HCT116 (cell line): ENCODE results near the gene SLC6A3. TPM values are rescaled to one million over a fixed set of nuclear protein-coding genes. Genes with fewer than 3 reads are reported as not detected.

ENCODE experiments used
- ATAC-seq: fragments of 200-7000 bp; cut with Tn5 transposase; 2 replicates; pipeline ENCODE4 v1.9.1; 2020; ENCODE audit warnings: mild to moderate bottlenecking, moderate library complexity
- BruUV-seq: library from RNA; stranded (reverse); fragments of 400-500 nt; replicated peaks from 2 replicates; lab custom pipeline; 2021; lab: Mats Ljungman, UMichigan
- CTCF ChIA-PET: fragments of 300-600 bp; sonication (Branson Sonifier 250); formaldehyde crosslinking; loops from one replicate; lab custom pipeline; 2021; ENCODE audit warnings: antibody characterized with exemption; lab: Charles Lee
- POLR2A ChIA-PET: fragments of 300-600, 350-600 bp; sonication (Branson Sonifier 250); formaldehyde crosslinking; loops from one replicate; lab custom pipeline; 2021; ENCODE audit warnings: antibody characterized with exemption; lab: Charles Lee
- RAD21 ChIA-PET, 2 experiments: fragments of 300-600 bp; sonication (Branson Sonifier 250); formaldehyde crosslinking; loops; one replicate each; lab custom pipeline; 2023; ENCODE audit warnings: low total read pairs in 2 of 2; ENCODE audit not compliant: uncharacterized antibody in 2 of 2, unreplicated experiment in 2 of 2, low non-redundant PET in 1 of 2; lab: Charles Lee
- DNase-seq: peaks from one replicate; pipeline ENCODE4 v3.0.0-alpha.2; 2010; ENCODE audit warnings: low read depth, low spot score
- H2AFZ ChIP-seq: fragments of 200-600 bp; shearing (Covaris generic), sonication (generic); 2 replicates; pipeline ENCODE4 v1.6.1; 2017; ENCODE audit warnings: low read depth, mixed run types, mixed read lengths, antibody characterized with exemption, low read length; ENCODE audit not compliant: poor library complexity, severe bottlenecking
- H3K27ac ChIP-seq: 2 replicates; pipeline ENCODE4 v1.5.1; 2012; ENCODE audit warnings: low read depth, low read length
- H3K27me3 ChIP-seq: fragments of 200-600 bp; sonication (generic); 2 replicates; pipeline ENCODE4 v1.6.1; 2016; ENCODE audit warnings: mixed run types, low read length, mixed read lengths; ENCODE audit not compliant: insufficient read depth
- H3K36me3 ChIP-seq, 2 experiments: fragments of 200-500 bp in 1 of 2; fragments of 200-600 bp in 1 of 2; sonication (Bioruptor generic) in 1 of 2; sonication (generic) in 1 of 2; 2 replicates each; pipeline versions ENCODE4 v1.5.1 to v1.6.1; 2014 to 2016; ENCODE audit warnings: low read length in 2 of 2, inconsistent platforms in 1 of 2, mixed read lengths in 1 of 2, mixed run types in 1 of 2; ENCODE audit not compliant: insufficient read depth in 2 of 2, control insufficient read depth in 1 of 2
- H3K4me1 ChIP-seq, 2 experiments: fragments of 200-600 bp in 1 of 2; sonication (generic) in 1 of 2; 2 replicates each; pipeline versions ENCODE4 v1.5.1 to v1.6.1; 2012 to 2017; ENCODE audit warnings: low read length in 2 of 2, inconsistent platforms in 1 of 2, mild to moderate bottlenecking in 1 of 2, mixed read lengths in 1 of 2, mixed run types in 1 of 2, moderate library complexity in 1 of 2; ENCODE audit not compliant: insufficient read depth in 2 of 2, control insufficient read depth in 1 of 2
- H3K4me2 ChIP-seq: fragments of 200-600 bp; sonication (generic); 2 replicates; pipeline ENCODE4 v1.6.1; 2017; ENCODE audit warnings: mixed run types, low read length, mixed read lengths
- H3K4me3 ChIP-seq, 2 experiments: fragments of 200-600 bp in 1 of 2; sonication (generic) in 1 of 2; replicated peaks in 1 of 2; 2 replicates each; pipeline ENCODE4 v1.5.1; 2011 to 2016; ENCODE audit warnings: low read length in 2 of 2, control low read depth in 1 of 2, low read depth in 1 of 2, mild to moderate bottlenecking in 1 of 2, mixed read lengths in 1 of 2, mixed run types in 1 of 2
- H3K79me2 ChIP-seq: fragments of 200-600 bp; sonication (generic); 2 replicates; pipeline ENCODE4 v1.6.1; 2017; ENCODE audit warnings: mild to moderate bottlenecking, mixed run types, low read length, moderate library complexity, mixed read lengths; ENCODE audit not compliant: insufficient read depth
- H3K9ac ChIP-seq: fragments of 200-600 bp; sonication (generic); 2 replicates; pipeline ENCODE4 v1.6.1; 2016; ENCODE audit warnings: low read length, mixed read lengths
- H3K9me2 ChIP-seq: fragments of 200-600 bp; sonication (generic), shearing (Covaris generic); 2 replicates; pipeline ENCODE4 v1.6.1; 2017; ENCODE audit warnings: mixed run types, mild to moderate bottlenecking, moderate library complexity; ENCODE audit not compliant: insufficient read depth
- H3K9me3 ChIP-seq, 2 experiments: fragments of 200-500 bp in 1 of 2; fragments of 200-600 bp in 1 of 2; sonication (Bioruptor generic) in 1 of 2; sonication (generic) in 1 of 2; 2 replicates each; pipeline ENCODE4 v1.6.1; 2014 to 2017; ENCODE audit warnings: low read length in 2 of 2, mixed read lengths in 2 of 2, inconsistent platforms in 1 of 2, low read depth in 1 of 2, mild to moderate bottlenecking in 1 of 2, mixed run types in 1 of 2, moderate library complexity in 1 of 2; ENCODE audit not compliant: control insufficient read depth in 1 of 2, insufficient read depth in 1 of 2
- H4K20me1 ChIP-seq: fragments of 200-600 bp; sonication (generic), shearing (Covaris generic); 2 replicates; pipeline ENCODE4 v1.6.1; 2017; ENCODE audit warnings: mixed run types, mild to moderate bottlenecking, moderate library complexity; ENCODE audit not compliant: insufficient read depth
- ATF3 ChIP-seq: IDR thresholded peaks from 2 replicates; pipeline ENCODE4 v1.6.1; 2012
- CBX3 ChIP-seq: IDR thresholded peaks from 2 replicates; pipeline ENCODE4 v1.6.1; 2012; ENCODE audit warnings: low read depth
- CEBPB ChIP-seq: IDR thresholded peaks from 2 replicates; pipeline ENCODE4 v1.6.1; 2012; ENCODE audit warnings: low read depth
- EGR1 ChIP-seq: IDR thresholded peaks from 2 replicates; pipeline ENCODE4 v1.6.1; 2012; ENCODE audit warnings: low read depth
- ELF1 ChIP-seq: IDR thresholded peaks from 2 replicates; pipeline ENCODE4 v1.6.1; 2012; ENCODE audit warnings: low read depth, borderline replicate concordance
- MAX ChIP-seq: IDR thresholded peaks from 2 replicates; pipeline ENCODE4 v1.6.1; 2012
- POLR2A ChIP-seq: IDR thresholded peaks from 2 replicates; pipeline ENCODE4 v1.7.0; 2011; ENCODE audit warnings: borderline replicate concordance; ENCODE audit not compliant: insufficient read depth, insufficient read length; ENCODE audit errors: extremely low read depth
- POLR2AphosphoS5 ChIP-seq: IDR thresholded peaks from 2 replicates; pipeline ENCODE4 v1.6.1; 2011; ENCODE audit warnings: mild to moderate bottlenecking, low read depth, low read length, moderate library complexity
- REST ChIP-seq: IDR thresholded peaks from 2 replicates; pipeline ENCODE4 v1.6.1; 2012; ENCODE audit warnings: low read depth
- SIN3A ChIP-seq: IDR thresholded peaks from 2 replicates; pipeline ENCODE4 v1.6.1; 2012; ENCODE audit warnings: low read depth
- SP1 ChIP-seq: IDR thresholded peaks from 2 replicates; pipeline ENCODE4 v1.6.1; 2012; ENCODE audit warnings: low read depth
- SRF ChIP-seq: IDR thresholded peaks from 2 replicates; pipeline ENCODE4 v1.6.1; 2012; ENCODE audit warnings: low read depth
- YY1 ChIP-seq: IDR thresholded peaks from 2 replicates; pipeline ENCODE4 v1.6.1; 2011; ENCODE audit warnings: low read length, low read depth, moderate library complexity, mild to moderate bottlenecking; ENCODE audit not compliant: insufficient replicate concordance; ENCODE audit errors: extremely low read depth
- ZFX ChIP-seq: fragments of 450-650 bp; IDR thresholded peaks from 2 replicates; pipeline ENCODE4 v1.6.1; 2017
- ZNF274 ChIP-seq: fragments of 200-500 bp; sonication (Bioruptor generic); IDR thresholded peaks from 2 replicates; pipeline ENCODE4 v1.6.1; 2014; ENCODE audit warnings: mild to moderate bottlenecking, low read depth, low read length, inconsistent platforms
- intact Hi-C: fragments of 100-400 bp; cut with micrococcal nuclease; formaldehyde crosslinking; loops from 2 replicates; pipeline ENCODE4 v1.10.0; 2022
- total RNA-seq: library from RNA; stranded (reverse); gene quantifications from one replicate; pipeline ENCODE4 v1.2.1, GENCODE V29; 2021; ENCODE audit not compliant: unreplicated experiment

The SLC6A3 gene
- total RNA-seq, 1 experiment from 2014 or later, result not detected

- H3K9me3 ChIP-seq, result peaks cover 8 to 16% of the 10 kb centered on the region in 2 experiments; a peak in 2 of 4 replicates
- intact Hi-C loops, result no loop called here
- no peaks in the 10 kb centered on the region for H4K20me1 ChIP-seq
- no peak overlapping the region for H3K4me2 ChIP-seq
- no peaks in the 10 kb centered on the region for H3K9me2 ChIP-seq
- H3K27me3 ChIP-seq, result no peaks in the 10 kb centered on the region
- CTCF ChIA-PET, result no interaction called here
- no peak overlapping the region for H3K27ac ChIP-seq
- H3K79me2 ChIP-seq, result no peaks in the 10 kb centered on the region
- POLR2A ChIA-PET, result no interaction called here
- no TSS peak for BruUV-seq
- TF ChIP-seq SP1, result no peak
- TF ChIP-seq CBX3, result no peak
- TF ChIP-seq SRF, result no peak
- no peak for TF ChIP-seq MAX
- no peak for TF ChIP-seq YY1
- TF ChIP-seq EGR1, result no peak
- no peak for TF ChIP-seq ZFX
- TF ChIP-seq SIN3A, result no peak
- no peak for TF ChIP-seq POLR2A
- TF ChIP-seq POLR2AphosphoS5, result no peak
- H2AFZ ChIP-seq, result no peak overlapping the region
- no peaks in the 10 kb centered on the region for H3K36me3 ChIP-seq
- H3K4me3 ChIP-seq, result no peak overlapping the region
- RAD21 ChIA-PET, result no interaction called here
- no peaks in the 10 kb centered on the region for H3K4me1 ChIP-seq
- DNase-seq, result no peak
- H3K9ac ChIP-seq, result no peak overlapping the region
- no peak for ATAC-seq
Measured at GRCh38 chr5:1448511-1449011, 3.3 kb upstream of the SLC6A3 start.

GRCh38 chr5:1447671-1448361 lies 2.6 kb upstream of the SLC6A3 start:
- Histone ChIP-seq H2AFZ (no peak overlapping the region), H3K9ac (no peak overlapping the region), H3K9me2 (no peaks in the 10 kb centered on the region), H3K79me2 (no peaks in the 10 kb centered on the region), H3K36me3 (no peaks in the 10 kb centered on the region), H3K4me1 (no peaks in the 10 kb centered on the region), H3K27ac (no peak overlapping the region), H3K4me3 (no peak overlapping the region), H3K27me3 (no peaks in the 10 kb centered on the region), H4K20me1 (no peaks in the 10 kb centered on the region), H3K9me3 (peaks cover under 1 to 9% of the 10 kb centered on the region in 2 experiments; a peak in 2 of 4 replicates), H3K4me2 (no peak overlapping the region)
- ChIA-PET RAD21 (no interaction called here), POLR2A (no interaction called here), CTCF (no interaction called here)
- TF ChIP-seq REST, result no peak
- no peak for TF ChIP-seq CEBPB
- TF ChIP-seq YY1, result no peak
- TF ChIP-seq EGR1, result no peak
- no peak for TF ChIP-seq ZNF274
- no peak for TF ChIP-seq ATF3
- no peak for TF ChIP-seq ELF1
- TF ChIP-seq POLR2AphosphoS5, result no peak
- no peak for TF ChIP-seq SIN3A
- no peak for DNase-seq
- BruUV-seq, result no TSS peak
- ATAC-seq, result no peak
- intact Hi-C loops, result no loop called here
